Pancreas (tissue), 10 donors: ENCODE measurements around the gene LHPP. TPM values are rescaled to one million over a fixed set of nuclear protein-coding genes. Genes with fewer than 3 reads are reported as not detected.

Experiments
- ATAC-seq, 4 donors: fragments of 200-7000 bp; cut with Tn5 transposase; one replicate each; pipeline versions ENCODE4 v1.8.0 to v1.9.1; 2020; ENCODE audit warnings: mild to moderate bottlenecking in 4 of 4, moderate library complexity in 4 of 4
- DNase-seq, 6 donors: peaks; one replicate each; pipeline ENCODE4 v3.0.0-alpha.2; 2020
- FAIRE-seq: peaks from 2 replicates; lab custom pipeline; 2012; peaks lifted over from hg19 to GRCh38; lab: Jason Lieb, UNC
- H3K27ac ChIP-seq, 4 donors: fragments of 200-600 bp; sonication (generic); 1 replicate in 3 of 4; 2 replicates in 1 of 4; pipeline versions ENCODE4 v1.5.0 to v1.8.0; 2020
- H3K27me3 ChIP-seq, 4 donors: fragments of 200-600 bp; one replicate each; pipeline ENCODE4 v1.8.0; 2021
- H3K36me3 ChIP-seq, 3 donors: fragments of 200-600 bp; sonication (generic) in 1 of 3; one replicate each; pipeline versions ENCODE4 v1.5.0 to v1.8.0; 2020 to 2021
- H3K4me1 ChIP-seq, 3 donors: fragments of 200-600 bp; one replicate each; pipeline ENCODE4 v1.8.0; 2021
- H3K4me3 ChIP-seq, 4 donors: fragments of 200-600 bp; sonication (generic) in 2 of 4; one replicate each; pipeline versions ENCODE4 v1.5.0 to v1.8.0; 2020 to 2021
- H3K9me3 ChIP-seq, 4 donors: fragments of 200-600 bp; one replicate each; pipeline ENCODE4 v1.8.0; 2021
- WGBS, 2 donors: extraction: QIAGEN DNeasy Blood & Tissue Kit; methylation state at CpG; one replicate each; pipeline ENCODE4 v1.1.7; 2013; 5-methylcytosine and 5-hydroxymethylcytosine counted together
- intact Hi-C, 3 donors: fragments of 100-400 bp; cut with DNase I; formaldehyde crosslinking; loops; one replicate each; pipeline versions ENCODE4 v1.11.1 to v1.14.2; 2022
- polyA plus RNA-seq, 2 donors: library from polyadenylated mRNA; stranded (reverse); fragments of 200-250 nt; gene quantifications; one replicate each; pipeline ENCODE4 v1.2.3, GENCODE V29; 2013
- total RNA-seq, 6 donors: library from RNA; stranded (reverse); fragmentation: NEBNext Ultra II Directional in 4 of 6; extraction: Animal tissue kit (Norgen Biotek cat#: 25700) in 4 of 6; gene quantifications; one replicate each; pipeline versions ENCODE4 v1.2.1 to v1.2.4, GENCODE V29; 2021 to 2023
- TF ChIP-seq, protein P1 (sequence below), 4 donors: fragments of 200-600 bp; sonication (generic) in 3 of 4; IDR thresholded peaks; one replicate each; pipeline versions ENCODE4 v1.5.0 to v1.8.0; 2021; ENCODE audit warnings: antibody characterized with exemption in 4 of 4
- donor health status: healthy with polysubstance abuse.
- donor health status: DM: no; HTN: no; CAD: no; lungs with moderate emphysema.
- donor health status: DM: no; HTN: no; CAD: no.
- donor health status: control.
- donor health status: control.
- donor health status: Bipolar disorder and iron deficiency.
- donor health status: DM: yes; HTN: yes; CAD: no.
- donor health status: DM: no; HTN: no; CAD: no.
- donor health status: DM: no; HTN: no; CAD: no.
- donor health status: DM: yes; HTN: yes; CAD: no.

Gene LHPP
- total and polyA plus RNA-seq, 8 donors, result 5.3 to 10.8 (median 7.8) TPM

GRCh38 chr10:124523901-124524300 lies 62.3 kb downstream of the LHPP start:
- intact Hi-C loops, result no loop called here
- H3K36me3 ChIP-seq, result no peaks in the 10 kb centered on the region
- FAIRE-seq (no peak), ATAC-seq (peak in 1 of 4 donors; percentile 17), DNase-seq (no peak)
- peak overlapping the region in 1 of 4 donors; percentile 23 for H3K27ac ChIP-seq
- no peak overlapping the region for H3K4me3 ChIP-seq
- TF ChIP-seq, protein P1, sequence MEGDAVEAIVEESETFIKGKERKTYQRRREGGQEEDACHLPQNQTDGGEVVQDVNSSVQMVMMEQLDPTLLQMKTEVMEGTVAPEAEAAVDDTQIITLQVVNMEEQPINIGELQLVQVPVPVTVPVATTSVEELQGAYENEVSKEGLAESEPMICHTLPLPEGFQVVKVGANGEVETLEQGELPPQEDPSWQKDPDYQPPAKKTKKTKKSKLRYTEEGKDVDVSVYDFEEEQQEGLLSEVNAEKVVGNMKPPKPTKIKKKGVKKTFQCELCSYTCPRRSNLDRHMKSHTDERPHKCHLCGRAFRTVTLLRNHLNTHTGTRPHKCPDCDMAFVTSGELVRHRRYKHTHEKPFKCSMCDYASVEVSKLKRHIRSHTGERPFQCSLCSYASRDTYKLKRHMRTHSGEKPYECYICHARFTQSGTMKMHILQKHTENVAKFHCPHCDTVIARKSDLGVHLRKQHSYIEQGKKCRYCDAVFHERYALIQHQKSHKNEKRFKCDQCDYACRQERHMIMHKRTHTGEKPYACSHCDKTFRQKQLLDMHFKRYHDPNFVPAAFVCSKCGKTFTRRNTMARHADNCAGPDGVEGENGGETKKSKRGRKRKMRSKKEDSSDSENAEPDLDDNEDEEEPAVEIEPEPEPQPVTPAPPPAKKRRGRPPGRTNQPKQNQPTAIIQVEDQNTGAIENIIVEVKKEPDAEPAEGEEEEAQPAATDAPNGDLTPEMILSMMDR (IDR thresholded peaks at IDR 0.05), result no peak
- H3K9me3 ChIP-seq, result no peaks in the 10 kb centered on the region
- no peaks in the 10 kb centered on the region for H3K27me3 ChIP-seq
- H3K4me1 ChIP-seq, result no peaks in the 10 kb centered on the region
- WGBS, 2 donors, result 71 to 79% methylated on average over 5 of the region's 5 CpGs

DNA sequence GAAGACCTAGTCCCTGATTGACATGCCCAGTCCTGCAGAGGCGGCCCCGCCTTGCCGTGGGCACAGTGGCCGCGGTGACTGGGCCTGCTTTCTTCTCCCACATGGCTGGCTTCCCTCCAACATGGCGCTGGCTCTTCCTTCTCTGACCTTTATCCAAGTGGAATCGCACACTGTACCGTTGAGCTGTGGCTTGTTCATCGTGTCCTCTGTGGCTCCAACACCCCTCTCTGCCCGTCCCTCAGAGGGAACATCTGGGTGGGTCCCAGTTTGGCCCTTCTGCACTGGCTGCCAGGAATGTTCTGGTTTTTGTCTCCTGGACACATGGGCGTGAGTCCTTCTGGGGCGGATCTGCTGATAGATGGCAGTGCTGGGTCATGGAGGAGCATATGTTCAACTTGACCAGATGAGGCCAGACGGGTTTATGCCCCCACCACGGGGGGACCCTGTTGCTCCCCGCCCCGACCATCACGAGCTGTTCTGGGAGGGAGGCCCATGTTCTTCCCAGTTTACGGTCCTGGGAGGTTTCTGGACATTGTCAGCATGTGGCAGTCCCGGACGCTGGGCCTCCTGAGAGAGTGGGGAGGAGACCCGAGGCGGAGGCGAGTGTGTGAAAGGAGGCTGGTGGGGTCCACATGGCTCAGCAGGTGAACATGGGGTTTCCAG lies 63.5 kb downstream of the LHPP start:
- intact Hi-C loops, result no loop called here
- H3K4me3 ChIP-seq, result no peak overlapping the region
- ATAC-seq (peak in 1 of 4 donors; percentile 3), DNase-seq (peak in 1 of 6 donors; percentile 45), FAIRE-seq (no peak)
- H3K9me3 ChIP-seq, result no peaks in the 10 kb centered on the region
- no peaks in the 10 kb centered on the region for H3K36me3 ChIP-seq
- WGBS, 2 donors, result 81 to 84% methylated on average over 23 of the region's 23 CpGs
- TF ChIP-seq, protein P1 (IDR thresholded peaks at IDR 0.05), result no peak
- H3K27ac ChIP-seq, result no peak overlapping the region
- no peaks in the 10 kb centered on the region for H3K27me3 ChIP-seq
- no peaks in the 10 kb centered on the region for H3K4me1 ChIP-seq

DNA sequence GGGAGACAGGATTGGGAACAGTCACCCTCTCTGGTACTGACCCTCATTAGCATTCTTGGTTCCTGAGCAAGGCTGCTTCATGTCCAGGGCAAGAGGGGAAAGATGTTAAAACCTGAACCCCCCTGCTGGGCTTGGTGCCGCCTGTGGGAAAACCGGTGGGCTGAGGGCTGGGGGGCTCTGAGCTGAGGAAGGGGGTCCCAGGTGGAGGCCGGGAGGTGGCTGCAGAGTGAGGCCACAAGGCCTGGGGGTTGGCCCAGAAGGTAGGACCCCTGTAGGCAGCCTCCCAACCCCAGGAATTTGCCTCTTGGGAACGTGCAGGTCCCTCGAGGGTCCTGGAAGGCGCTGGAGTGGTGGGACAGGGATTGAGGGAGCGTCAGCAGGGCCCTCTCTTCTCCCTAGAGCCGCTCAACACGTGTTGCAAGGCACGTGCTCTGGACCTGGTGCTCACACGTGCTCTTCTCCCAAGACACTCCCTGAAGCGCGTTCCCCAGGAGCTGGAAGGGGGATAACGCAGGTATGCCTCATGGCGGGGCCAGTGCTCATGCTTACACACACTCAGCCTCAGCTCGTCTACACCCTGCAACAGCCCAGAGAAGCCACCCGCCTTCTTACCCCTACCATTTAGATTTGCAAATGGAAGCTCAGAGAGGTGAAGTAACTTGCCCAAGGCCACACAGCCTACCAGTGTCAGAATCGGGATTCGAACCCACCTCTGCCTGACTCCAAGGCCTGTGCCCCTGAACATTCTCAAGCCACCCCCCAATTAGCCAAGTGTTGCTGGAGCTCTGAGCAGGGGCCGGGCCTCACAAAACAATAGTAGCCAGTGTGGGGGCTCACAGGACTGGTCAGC lies 64.4 kb downstream of the LHPP start:
- DNase-seq, result peak in 1 of 6 donors; percentile 48
- no peak for FAIRE-seq
- 85 to 97% methylated on average over 17 to 20 of the region's 20 CpGs for WGBS, 2 donors
- intact Hi-C loops, result no loop called here
- H3K27me3 ChIP-seq, result no peaks in the 10 kb centered on the region
- no peak overlapping the region for H3K27ac ChIP-seq
- no peak for ATAC-seq
- no peaks in the 10 kb centered on the region for H3K36me3 ChIP-seq
- no peak overlapping the region for H3K4me3 ChIP-seq
- H3K9me3 ChIP-seq, result no peaks in the 10 kb centered on the region
- TF ChIP-seq, protein P1 (IDR thresholded peaks at IDR 0.05), result no peak
- no peaks in the 10 kb centered on the region for H3K4me1 ChIP-seq

GRCh38 chr10:124526621-124527267 lies 65.1 kb downstream of the LHPP start:
- TF ChIP-seq, protein P1 (IDR thresholded peaks at IDR 0.05), result no peak
- Histone ChIP-seq H3K4me1 (no peaks in the 10 kb centered on the region), H3K27ac (no peak overlapping the region), H3K36me3 (no peaks in the 10 kb centered on the region), H3K27me3 (no peaks in the 10 kb centered on the region), H3K9me3 (no peaks in the 10 kb centered on the region), H3K4me3 (no peak overlapping the region)
- WGBS, 2 donors, result 80 to 82% methylated on average over 15 to 17 of the region's 17 CpGs
- intact Hi-C loops, result no loop called here
- no peak for ATAC-seq
- DNase-seq, result peak in 1 of 6 donors; percentile 46
- no peak for FAIRE-seq
